SK-N-SH (cell line): Measurements from ENCODE around the gene SPINK14. TPM values are rescaled to one million over a fixed set of nuclear protein-coding genes. Genes with fewer than 3 reads are reported as not detected.

Experiments
- CTCF ChIA-PET: fragments of 300-600, 350-600 bp; formaldehyde crosslinking; extraction: SDS; loops from one replicate; lab custom pipeline; 2021; lab: Yijun Ruan, JAX
- POLR2A ChIA-PET: fragments of 350-600 bp; sonication (Branson Sonifier 250); formaldehyde crosslinking; extraction: SDS; loops from one replicate; lab custom pipeline; 2020; ENCODE audit warnings: antibody characterized with exemption, inconsistent platforms; lab: Yijun Ruan, JAX
- DNase-seq: peaks from one replicate; pipeline ENCODE4 v3.0.0; 2012
- H2AFZ ChIP-seq: fragments of 200-600 bp; sonication (generic); 2 replicates; pipeline ENCODE4 v1.8.1; 2016; ENCODE audit warnings: antibody characterized with exemption, mild to moderate bottlenecking, low read depth
- H3F3A ChIP-seq: fragments of 200-600 bp; sonication (generic); replicated peaks from 2 replicates; pipeline ENCODE3; 2016; ENCODE audit warnings: antibody characterized with exemption, mild to moderate bottlenecking; ENCODE audit not compliant: insufficient read depth
- H3K27ac ChIP-seq, 2 experiments: fragments of 200-500 bp in 1 of 2; fragments of 200-600 bp in 1 of 2; sonication (Bioruptor generic) in 1 of 2; sonication (generic), shearing (Covaris generic) in 1 of 2; 2 replicates each; pipeline versions ENCODE4 v1.5.1 to v1.6.1; 2014 to 2016; ENCODE audit warnings: low read depth in 2 of 2, inconsistent platforms in 1 of 2, low read length in 1 of 2, mild to moderate bottlenecking in 1 of 2, mixed read lengths in 1 of 2
- H3K27me3 ChIP-seq: fragments of 200-600 bp; sonication (generic), shearing (Covaris generic); 2 replicates; pipeline ENCODE4 v1.6.1; 2016; ENCODE audit warnings: mixed run types; ENCODE audit not compliant: insufficient read depth
- H3K36me3 ChIP-seq, 2 experiments: fragments of 200-500 bp in 1 of 2; fragments of 200-600 bp in 1 of 2; sonication (Bioruptor generic) in 1 of 2; sonication (generic) in 1 of 2; replicated peaks in 1 of 2; 2 replicates each; pipeline versions ENCODE3 to v1.5.1; 2014 to 2016; ENCODE audit warnings: low read length in 1 of 2, mild to moderate bottlenecking in 1 of 2; ENCODE audit not compliant: insufficient read depth in 2 of 2, control insufficient read depth in 1 of 2
- H3K4me1 ChIP-seq, 2 experiments: fragments of 200-500 bp in 1 of 2; fragments of 200-600 bp in 1 of 2; sonication (Bioruptor generic) in 1 of 2; sonication (generic), shearing (Covaris generic) in 1 of 2; 2 replicates each; pipeline versions ENCODE4 v1.5.1 to v1.6.1; 2014 to 2016; ENCODE audit warnings: low read depth in 1 of 2, low read length in 1 of 2, mixed run types in 1 of 2; ENCODE audit not compliant: insufficient read depth in 2 of 2, control insufficient read depth in 1 of 2
- H3K4me2 ChIP-seq: fragments of 200-600 bp; sonication (generic), shearing (Covaris generic); 2 replicates; pipeline ENCODE4 v1.6.1; 2017; ENCODE audit warnings: mixed run types
- H3K4me3 ChIP-seq, 2 experiments: fragments of 200-500 bp in 1 of 2; fragments of 200-600 bp in 1 of 2; sonication (Bioruptor generic) in 1 of 2; sonication (generic), shearing (Covaris generic) in 1 of 2; 2 replicates each; pipeline versions ENCODE4 v1.5.1 to v1.8.1; 2014 to 2016; ENCODE audit warnings: low read depth in 2 of 2, inconsistent platforms in 1 of 2, low read length in 1 of 2, mild to moderate bottlenecking in 1 of 2, mixed read lengths in 1 of 2, moderate library complexity in 1 of 2
- H3K79me2 ChIP-seq: fragments of 200-600 bp; sonication (generic); 2 replicates; pipeline ENCODE4 v1.8.1; 2017; ENCODE audit warnings: mild to moderate bottlenecking; ENCODE audit not compliant: insufficient read depth
- H3K9ac ChIP-seq: fragments of 200-600 bp; sonication (generic); 2 replicates; pipeline ENCODE4 v1.6.1; 2017; ENCODE audit warnings: mixed run types
- H3K9me2 ChIP-seq: fragments of 200-600 bp; sonication (generic); 2 replicates; pipeline ENCODE4 v1.6.1; 2017; ENCODE audit warnings: mixed run types
- H3K9me3 ChIP-seq: fragments of 200-600 bp; sonication (generic); 2 replicates; pipeline ENCODE4 v1.6.1; 2017; ENCODE audit warnings: mixed run types, mild to moderate bottlenecking, moderate library complexity
- H4K20me1 ChIP-seq: fragments of 200-600 bp; sonication (generic); 2 replicates; pipeline ENCODE4 v1.6.1; 2017; ENCODE audit warnings: mild to moderate bottlenecking, mixed run types; ENCODE audit not compliant: insufficient read depth
- CHD2 ChIP-seq: fragments of 150-350 bp; IDR thresholded peaks from 2 replicates; pipeline ENCODE4 v1.6.1; 2018; ENCODE audit warnings: low read length; ENCODE audit not compliant: partially characterized antibody
- FOSL2 ChIP-seq: IDR thresholded peaks from 2 replicates; pipeline ENCODE4 v1.4.0; 2012; ENCODE audit warnings: low read depth, mild to moderate bottlenecking, moderate library complexity, borderline replicate concordance
- FOXJ3 ChIP-seq: sonication (generic); formaldehyde crosslinking; IDR thresholded peaks from 2 replicates; pipeline ENCODE4 v1.5.1; 2020; ENCODE audit warnings: mild to moderate bottlenecking, missing genetic modification reagents
- IRF3 ChIP-seq: fragments of 150-350 bp; IDR thresholded peaks from 2 replicates; pipeline ENCODE4 v1.6.1; 2016; ENCODE audit warnings: mild to moderate bottlenecking, low read depth, low read length
- MEF2A ChIP-seq: IDR thresholded peaks from 2 replicates; pipeline ENCODE4 v1.4.0; 2012; ENCODE audit warnings: low read depth, borderline replicate concordance
- NFIC ChIP-seq: IDR thresholded peaks from 2 replicates; pipeline ENCODE4 v1.4.0; 2012; ENCODE audit warnings: borderline replicate concordance
- NRF1 ChIP-seq: IDR thresholded peaks from 2 replicates; pipeline ENCODE4 v1.6.1; 2012; ENCODE audit warnings: low read depth, mild to moderate bottlenecking, low read length
- REST ChIP-seq: IDR thresholded peaks from 2 replicates; pipeline ENCODE4 v1.6.1; 2012; ENCODE audit warnings: mild to moderate bottlenecking, low read depth, low read length, moderate library complexity
- RFX5 ChIP-seq: IDR thresholded peaks from 2 replicates; pipeline ENCODE4 v1.6.1; 2012; ENCODE audit warnings: mild to moderate bottlenecking, improper control_type of control experiment, low read length
- SIN3A ChIP-seq: IDR thresholded peaks from 2 replicates; pipeline ENCODE4 v1.6.1; 2012; ENCODE audit warnings: low read depth, mild to moderate bottlenecking, low read length, moderate library complexity, borderline replicate concordance
- TAF1 ChIP-seq: IDR thresholded peaks from 2 replicates; pipeline ENCODE4 v1.6.1; 2012; ENCODE audit warnings: low read depth, mild to moderate bottlenecking, low read length, moderate library complexity, borderline replicate concordance
- TCF12 ChIP-seq: IDR thresholded peaks from 2 replicates; pipeline ENCODE4 v1.4.0; 2012
- WGBS: methylation state at CpG from one replicate; pipeline ENCODE4 v1.1.6; 2017; ENCODE audit warnings: low lambda C conversion rate; 5-methylcytosine and 5-hydroxymethylcytosine counted together
- polyA plus RNA-seq, 3 experiments: library from polyadenylated mRNA; depleted of rRNA; stranded (reverse); fragments of >200 nt; gene quantifications; 2 replicates each; pipeline ENCODE4 v1.2.3, GENCODE V29; 2012
- TF ChIP-seq, protein P1 (sequence below): IDR thresholded peaks from 2 replicates; pipeline ENCODE4; 2012
- TF ChIP-seq, protein P2 (sequence below): fragments of 150-350 bp; IDR thresholded peaks from 2 replicates; pipeline ENCODE4 v1.6.1; 2017; ENCODE audit warnings: antibody characterized with exemption, low read length, low read depth, borderline replicate concordance

SPINK14 gene
- polyA plus RNA-seq, 1 of the 3 experiments (the other 2 are of a cell fraction), result not detected

GRCh38 chr5:148166550-148167283 is 1.6 kb upstream of the SPINK14 start:
- CTCF ChIA-PET, result interaction anchor here (1.1 to 3.3 kb wide), 4 partner anchors 12 to 565 kb away, joined by 3 to 13 read pairs (median 5); no protein-coding TSS in a partner anchor
- H2AFZ ChIP-seq, result no peak overlapping the region
- no peak for DNase-seq

GRCh38 chr5:148172377-148172776 is 4.0 kb downstream of the SPINK14 start:
- POLR2A ChIA-PET, result no interaction called here
- Histone ChIP-seq H3K4me1 (no peaks in the 10 kb centered on the region), H3K9ac (no peak overlapping the region), H3K9me3 (no peaks in the 10 kb centered on the region), H3K36me3 (no peaks in the 10 kb centered on the region), H3K4me2 (no peak overlapping the region), H3K27ac (no peak overlapping the region), H3K9me2 (no peaks in the 10 kb centered on the region), H3K4me3 (no peak overlapping the region), H4K20me1 (no peaks in the 10 kb centered on the region), H2AFZ (no peak overlapping the region), H3K79me2 (no peaks in the 10 kb centered on the region), H3K27me3 (no peaks in the 10 kb centered on the region), H3F3A (no peaks in the 10 kb centered on the region)
- TF ChIP-seq RFX5 (no peak), NRF1 (no peak)
- 13% methylated on average over 2 of the region's 2 CpGs for WGBS
- CTCF ChIA-PET, result interaction anchor here (1.0 to 1.8 kb wide), 2 partner anchors 559 to 561 kb away, joined by 4 to 6 read pairs; no protein-coding TSS in a partner anchor
- no peak for DNase-seq

More at GRCh38 chr5:148166550-148167283, 1.6 kb upstream of the SPINK14 start:
- 33% methylated on average over 4 of the region's 4 CpGs for WGBS
- Histone ChIP-seq H3K4me3 (no peak overlapping the region), H3K4me2 (no peak overlapping the region), H3K9me3 (no peaks in the 10 kb centered on the region), H3K36me3 (no peaks in the 10 kb centered on the region), H4K20me1 (no peaks in the 10 kb centered on the region), H3K4me1 (no peaks in the 10 kb centered on the region), H3F3A (no peaks in the 10 kb centered on the region), H3K9me2 (no peaks in the 10 kb centered on the region), H3K79me2 (no peaks in the 10 kb centered on the region), H3K27me3 (no peaks in the 10 kb centered on the region), H3K27ac (no peak overlapping the region), H3K9ac (no peak overlapping the region)
- no peak for TF ChIP-seq REST
- POLR2A ChIA-PET, result no interaction called here

- 15% methylated on average over 2 of the region's 2 CpGs for WGBS
- no peak overlapping the region for H3K4me2 ChIP-seq
- H3K27ac ChIP-seq, result no peak overlapping the region
- POLR2A ChIA-PET, result no interaction called here
- no peaks in the 10 kb centered on the region for H3K9me2 ChIP-seq
- H3K27me3 ChIP-seq, result no peaks in the 10 kb centered on the region
- H4K20me1 ChIP-seq, result no peaks in the 10 kb centered on the region
- CTCF ChIA-PET, result interaction anchor here (1.0 to 3.3 kb wide), 4 partner anchors 199 to 939 kb away, joined by 3 to 28 read pairs (median 6); no protein-coding TSS in a partner anchor
- H3K9me3 ChIP-seq, result no peaks in the 10 kb centered on the region
- H3K79me2 ChIP-seq, result no peaks in the 10 kb centered on the region
- DNase-seq, result no peak
- H3K9ac ChIP-seq, result no peak overlapping the region
- H3K36me3 ChIP-seq, result no peaks in the 10 kb centered on the region
- H3K4me3 ChIP-seq, result no peak overlapping the region
- no peaks in the 10 kb centered on the region for H3F3A ChIP-seq
- H3K4me1 ChIP-seq, result no peaks in the 10 kb centered on the region
- no peak overlapping the region for H2AFZ ChIP-seq
- TF ChIP-seq MEF2A (no peak), CHD2 (no peak), FOXJ3 (no peak), SIN3A (no peak), FOSL2 (no peak), IRF3 (no peak), NRF1 (no peak), TCF12 (no peak), NFIC (no peak), TAF1 (no peak)
- TF ChIP-seq, protein P1, sequence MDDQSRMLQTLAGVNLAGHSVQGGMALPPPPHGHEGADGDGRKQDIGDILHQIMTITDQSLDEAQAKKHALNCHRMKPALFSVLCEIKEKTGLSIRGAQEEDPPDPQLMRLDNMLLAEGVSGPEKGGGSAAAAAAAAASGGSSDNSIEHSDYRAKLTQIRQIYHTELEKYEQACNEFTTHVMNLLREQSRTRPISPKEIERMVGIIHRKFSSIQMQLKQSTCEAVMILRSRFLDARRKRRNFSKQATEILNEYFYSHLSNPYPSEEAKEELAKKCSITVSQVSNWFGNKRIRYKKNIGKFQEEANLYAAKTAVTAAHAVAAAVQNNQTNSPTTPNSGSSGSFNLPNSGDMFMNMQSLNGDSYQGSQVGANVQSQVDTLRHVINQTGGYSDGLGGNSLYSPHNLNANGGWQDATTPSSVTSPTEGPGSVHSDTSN, result no peak
- TF ChIP-seq, protein P2, sequence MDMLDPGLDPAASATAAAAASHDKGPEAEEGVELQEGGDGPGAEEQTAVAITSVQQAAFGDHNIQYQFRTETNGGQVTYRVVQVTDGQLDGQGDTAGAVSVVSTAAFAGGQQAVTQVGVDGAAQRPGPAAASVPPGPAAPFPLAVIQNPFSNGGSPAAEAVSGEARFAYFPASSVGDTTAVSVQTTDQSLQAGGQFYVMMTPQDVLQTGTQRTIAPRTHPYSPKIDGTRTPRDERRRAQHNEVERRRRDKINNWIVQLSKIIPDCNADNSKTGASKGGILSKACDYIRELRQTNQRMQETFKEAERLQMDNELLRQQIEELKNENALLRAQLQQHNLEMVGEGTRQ, result no peak
These were observed 8.1 kb downstream of the SPINK14 start for GRCh38 chr5:148176480-148176879.
